Panc1 (cell line): ENCODE data around the gene MBNL2. TPM values are rescaled to one million over a fixed set of nuclear protein-coding genes. Genes with fewer than 3 reads are reported as not detected.

Experiments
- ATAC-seq: fragments of 200-7000 bp; cut with Tn5 transposase; 2 replicates; pipeline ENCODE4 v1.9.1; 2020; ENCODE audit warnings: mild to moderate bottlenecking, moderate library complexity
- BruUV-seq: library from RNA; stranded (reverse); fragments of 400-500 nt; replicated peaks from 2 replicates; lab custom pipeline; 2021; lab: Mats Ljungman, UMichigan
- CTCF ChIA-PET: fragments of 300-600 bp; sonication (Branson Sonifier 250); formaldehyde crosslinking; loops from one replicate; lab custom pipeline; 2022; ENCODE audit warnings: antibody characterized with exemption; lab: Charles Lee
- POLR2A ChIA-PET: fragments of 300-600 bp; sonication (Branson Sonifier 250); formaldehyde crosslinking; loops from one replicate; lab custom pipeline; 2022; ENCODE audit warnings: antibody characterized with exemption; lab: Charles Lee
- DNase-seq: peaks from one replicate; pipeline ENCODE4 v3.0.0-alpha.2; 2010; ENCODE audit warnings: low read depth, low spot score
- H3K27ac ChIP-seq: 2 replicates; pipeline ENCODE4 v1.5.1; 2011; ENCODE audit warnings: mild to moderate bottlenecking, low read length, inconsistent platforms
- H3K27me3 ChIP-seq: fragments of 200-500 bp; sonication (Bioruptor generic); 2 replicates; pipeline ENCODE4 v1.6.0; 2014; ENCODE audit warnings: low read length, inconsistent platforms; ENCODE audit not compliant: control insufficient read depth, insufficient read depth
- H3K36me3 ChIP-seq: fragments of 200-500 bp; sonication (Bioruptor generic); 2 replicates; pipeline ENCODE4 v1.5.1; 2014; ENCODE audit warnings: inconsistent platforms, mild to moderate bottlenecking, low read length, moderate library complexity; ENCODE audit not compliant: control insufficient read depth, insufficient read depth
- H3K4me1 ChIP-seq: 2 replicates; pipeline ENCODE4 v1.5.1; 2011; ENCODE audit warnings: inconsistent platforms, mild to moderate bottlenecking, low read length, moderate library complexity; ENCODE audit not compliant: control insufficient read depth, insufficient read depth
- H3K4me3 ChIP-seq, 2 experiments: 2 replicates each; pipeline ENCODE4 v1.5.1; 2011 to 2012; ENCODE audit warnings: low read depth in 2 of 2, low read length in 2 of 2, mild to moderate bottlenecking in 2 of 2, inconsistent platforms in 1 of 2, moderate library complexity in 1 of 2
- H3K9me3 ChIP-seq: fragments of 200-500 bp; sonication (Bioruptor generic); 2 replicates; pipeline ENCODE4 v1.5.1; 2014; ENCODE audit warnings: low read depth, mild to moderate bottlenecking, inconsistent platforms, low read length, moderate library complexity; ENCODE audit not compliant: control insufficient read depth, insufficient read depth
- CTCF ChIP-seq: fragments of 450-650 bp; IDR thresholded peaks from 2 replicates; pipeline ENCODE4 v1.5.1; 2017; ENCODE audit warnings: mild to moderate bottlenecking
- POLR2AphosphoS5 ChIP-seq: IDR thresholded peaks from 2 replicates; pipeline ENCODE4 v1.6.1; 2012; ENCODE audit warnings: mild to moderate bottlenecking, low read depth, low read length, moderate library complexity
- REST ChIP-seq, 2 experiments: IDR thresholded peaks; 2 replicates each; pipeline ENCODE4 v1.6.1; 2011 to 2012; ENCODE audit warnings: low read depth in 2 of 2, control low read depth in 1 of 2, low read length in 1 of 2, mild to moderate bottlenecking in 1 of 2, moderate library complexity in 1 of 2; ENCODE audit not compliant: insufficient read depth in 1 of 2
- SIN3A ChIP-seq: IDR thresholded peaks from 2 replicates; pipeline ENCODE4 v1.6.1; 2012; ENCODE audit warnings: low read depth, mild to moderate bottlenecking, low read length, moderate library complexity, borderline replicate concordance; ENCODE audit not compliant: insufficient read depth
- TCF7L2 ChIP-seq: IDR thresholded peaks from 2 replicates; pipeline ENCODE4 v1.6.1; 2011; ENCODE audit warnings: mild to moderate bottlenecking, low read depth, low read length, inconsistent platforms
- in situ Hi-C: cut with HindIII; loops from 2 replicates; pipeline ENCODE4 v1.10.0; 2016; ENCODE audit warnings: low sequenced_read_pairs, low pct_unique_long_range_greater_than_20kb
- intact Hi-C: fragments of 100-400 bp; cut with micrococcal nuclease; formaldehyde crosslinking; loops from one replicate; pipeline ENCODE4 v1.10.0; 2022; ENCODE audit not compliant: unreplicated experiment
- total RNA-seq: library from RNA; stranded (reverse); gene quantifications from one replicate; pipeline ENCODE4 v1.2.1, GENCODE V29; 2021; ENCODE audit not compliant: unreplicated experiment

MBNL2 gene
- total RNA-seq, 1 experiment from 2014 or later = 103 TPM

GRCh38 chr13:97381189-97381588, 159.1 kb downstream of the MBNL2 start:
- ATAC-seq = no peak
- peaks cover 13% of the 10 kb centered on the region for H3K36me3 ChIP-seq
- in situ Hi-C loops = no loop called here
- H3K4me3 ChIP-seq = no peak overlapping the region
- ChIA-PET POLR2A (no interaction called here), CTCF (no interaction called here)
- H3K4me1 ChIP-seq = peaks cover 5% of the 10 kb centered on the region; the same call in 1 of the 2 replicates
- TSS peak; percentile 40 for BruUV-seq
- H3K27ac ChIP-seq = no peak overlapping the region
- no peaks in the 10 kb centered on the region for H3K9me3 ChIP-seq
- DNase-seq = no peak
- TF ChIP-seq REST (IDR thresholded peaks at IDR 0.05; ENCODE audit: insufficient read depth in 1 of 2, low read depth in 2 of 2, low read length in 1 of 2) (no peak), TCF7L2 (no peak), CTCF (no peak), POLR2AphosphoS5 (no peak), SIN3A (no peak)
- no peaks in the 10 kb centered on the region for H3K27me3 ChIP-seq
- intact Hi-C loops = no loop called here

GRCh38 chr13:97382276-97382675, 160.1 kb downstream of the MBNL2 start:
- TF ChIP-seq CTCF = no peak
- no peak for TF ChIP-seq TCF7L2
- TF ChIP-seq REST (IDR thresholded peaks at IDR 0.05; ENCODE audit: insufficient read depth in 1 of 2, low read depth in 2 of 2, low read length in 1 of 2) = no peak
- TF ChIP-seq POLR2AphosphoS5 = no peak
- no peak for TF ChIP-seq SIN3A
- in situ Hi-C loops = no loop called here
- no TSS peak for BruUV-seq
- Histone ChIP-seq H3K27ac (no peak overlapping the region), H3K4me3 (no peak overlapping the region), H3K9me3 (no peaks in the 10 kb centered on the region), H3K4me1 (peaks cover 5% of the 10 kb centered on the region; the same call in 1 of the 2 replicates), H3K36me3 (peaks cover 13% of the 10 kb centered on the region), H3K27me3 (no peaks in the 10 kb centered on the region)
- ChIA-PET CTCF (no interaction called here), POLR2A (no interaction called here)
- intact Hi-C loops = no loop called here
- ATAC-seq (no peak), DNase-seq (no peak)
